ENCODE data around the gene C12orf75.

GRCh38 chr12:105359856-105360255 is 29.4 kb downstream of the C12orf75 start:
- TF ChIP-seq TAF1 (IDR thresholded peaks at IDR 0.05; ENCODE audit: borderline replicate concordance, insufficient read depth, low read length): no peak
- no peak for TF ChIP-seq SIN3A (IDR thresholded peaks at IDR 0.05; ENCODE audit: borderline replicate concordance, insufficient read depth, low read length)
- TF ChIP-seq POLR2AphosphoS5 (IDR thresholded peaks at IDR 0.05; ENCODE audit: low read depth, low read length): no peak
- TF ChIP-seq, protein P1, sequence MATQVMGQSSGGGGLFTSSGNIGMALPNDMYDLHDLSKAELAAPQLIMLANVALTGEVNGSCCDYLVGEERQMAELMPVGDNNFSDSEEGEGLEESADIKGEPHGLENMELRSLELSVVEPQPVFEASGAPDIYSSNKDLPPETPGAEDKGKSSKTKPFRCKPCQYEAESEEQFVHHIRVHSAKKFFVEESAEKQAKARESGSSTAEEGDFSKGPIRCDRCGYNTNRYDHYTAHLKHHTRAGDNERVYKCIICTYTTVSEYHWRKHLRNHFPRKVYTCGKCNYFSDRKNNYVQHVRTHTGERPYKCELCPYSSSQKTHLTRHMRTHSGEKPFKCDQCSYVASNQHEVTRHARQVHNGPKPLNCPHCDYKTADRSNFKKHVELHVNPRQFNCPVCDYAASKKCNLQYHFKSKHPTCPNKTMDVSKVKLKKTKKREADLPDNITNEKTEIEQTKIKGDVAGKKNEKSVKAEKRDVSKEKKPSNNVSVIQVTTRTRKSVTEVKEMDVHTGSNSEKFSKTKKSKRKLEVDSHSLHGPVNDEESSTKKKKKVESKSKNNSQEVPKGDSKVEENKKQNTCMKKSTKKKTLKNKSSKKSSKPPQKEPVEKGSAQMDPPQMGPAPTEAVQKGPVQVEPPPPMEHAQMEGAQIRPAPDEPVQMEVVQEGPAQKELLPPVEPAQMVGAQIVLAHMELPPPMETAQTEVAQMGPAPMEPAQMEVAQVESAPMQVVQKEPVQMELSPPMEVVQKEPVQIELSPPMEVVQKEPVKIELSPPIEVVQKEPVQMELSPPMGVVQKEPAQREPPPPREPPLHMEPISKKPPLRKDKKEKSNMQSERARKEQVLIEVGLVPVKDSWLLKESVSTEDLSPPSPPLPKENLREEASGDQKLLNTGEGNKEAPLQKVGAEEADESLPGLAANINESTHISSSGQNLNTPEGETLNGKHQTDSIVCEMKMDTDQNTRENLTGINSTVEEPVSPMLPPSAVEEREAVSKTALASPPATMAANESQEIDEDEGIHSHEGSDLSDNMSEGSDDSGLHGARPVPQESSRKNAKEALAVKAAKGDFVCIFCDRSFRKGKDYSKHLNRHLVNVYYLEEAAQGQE (IDR thresholded peaks at IDR 0.05; ENCODE audit: insufficient read depth in 1 of 2, low read depth in 2 of 2, low read length in 2 of 2): no peak
- no peak for TF ChIP-seq FOXP2 (optimal IDR thresholded peaks at IDR 0.05; ENCODE audit: borderline replicate concordance, extremely low read depth, extremely low read length, insufficient read depth)

Measured in PFSK-1 (cell line).